Right lobe of liver (tissue), 4 donors: ENCODE measurements around the gene ESF1.

Experiments used
- POLR2A ChIP-seq: fragments of 450-650 bp; IDR thresholded peaks from one replicate; pipeline ENCODE4 v1.6.1; 2017; ENCODE audit warnings: antibody characterized with exemption, mild to moderate bottlenecking
- TF ChIP-seq, protein P1 (sequence below), 4 donors: fragments of 200-600 bp in 3 of 4; fragments of 450-650 bp in 1 of 4; IDR thresholded peaks; one replicate each; pipeline versions ENCODE4 v1.5.1 to v1.8.0; 2016 to 2022; ENCODE audit warnings: antibody characterized with exemption in 4 of 4, mild to moderate bottlenecking in 2 of 4
- donor health status: DM: no; HTN: no; CAD: no.
- donor health status: DM: no; HTN: no; CAD: no.
- donor health status: DM: no; HTN: yes; CAD: no.

DNA sequence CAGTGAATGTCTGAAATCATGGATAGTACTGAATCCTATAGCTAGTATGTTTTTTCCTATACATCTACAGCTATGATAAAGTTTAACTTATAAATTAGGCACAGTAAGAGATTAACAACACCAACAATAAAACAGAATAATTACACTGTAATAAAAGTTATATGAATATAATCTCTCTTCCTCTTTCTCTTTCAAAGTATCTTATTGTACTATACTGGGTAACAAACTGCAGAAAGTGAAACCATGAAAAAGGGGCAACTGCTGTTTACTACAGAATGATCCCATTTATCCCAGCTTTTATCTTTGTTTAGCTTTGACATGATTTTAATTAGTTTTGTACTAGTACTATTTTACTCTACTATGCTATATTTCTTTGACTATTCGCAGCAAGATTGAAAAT lies 25.8 kb downstream of the ESF1 start:
- TF ChIP-seq, protein P1, sequence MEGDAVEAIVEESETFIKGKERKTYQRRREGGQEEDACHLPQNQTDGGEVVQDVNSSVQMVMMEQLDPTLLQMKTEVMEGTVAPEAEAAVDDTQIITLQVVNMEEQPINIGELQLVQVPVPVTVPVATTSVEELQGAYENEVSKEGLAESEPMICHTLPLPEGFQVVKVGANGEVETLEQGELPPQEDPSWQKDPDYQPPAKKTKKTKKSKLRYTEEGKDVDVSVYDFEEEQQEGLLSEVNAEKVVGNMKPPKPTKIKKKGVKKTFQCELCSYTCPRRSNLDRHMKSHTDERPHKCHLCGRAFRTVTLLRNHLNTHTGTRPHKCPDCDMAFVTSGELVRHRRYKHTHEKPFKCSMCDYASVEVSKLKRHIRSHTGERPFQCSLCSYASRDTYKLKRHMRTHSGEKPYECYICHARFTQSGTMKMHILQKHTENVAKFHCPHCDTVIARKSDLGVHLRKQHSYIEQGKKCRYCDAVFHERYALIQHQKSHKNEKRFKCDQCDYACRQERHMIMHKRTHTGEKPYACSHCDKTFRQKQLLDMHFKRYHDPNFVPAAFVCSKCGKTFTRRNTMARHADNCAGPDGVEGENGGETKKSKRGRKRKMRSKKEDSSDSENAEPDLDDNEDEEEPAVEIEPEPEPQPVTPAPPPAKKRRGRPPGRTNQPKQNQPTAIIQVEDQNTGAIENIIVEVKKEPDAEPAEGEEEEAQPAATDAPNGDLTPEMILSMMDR (IDR thresholded peaks at IDR 0.05): no peak
- TF ChIP-seq POLR2A: no peak
